ENCODE data around the gene SLC22A7.
"Not testable (repeated sequence)": the region's sequence is repeated elsewhere in the genome, so short reads cannot be mapped to it uniquely, and the experiment has no call there.

The SLC22A7 gene

DNA sequence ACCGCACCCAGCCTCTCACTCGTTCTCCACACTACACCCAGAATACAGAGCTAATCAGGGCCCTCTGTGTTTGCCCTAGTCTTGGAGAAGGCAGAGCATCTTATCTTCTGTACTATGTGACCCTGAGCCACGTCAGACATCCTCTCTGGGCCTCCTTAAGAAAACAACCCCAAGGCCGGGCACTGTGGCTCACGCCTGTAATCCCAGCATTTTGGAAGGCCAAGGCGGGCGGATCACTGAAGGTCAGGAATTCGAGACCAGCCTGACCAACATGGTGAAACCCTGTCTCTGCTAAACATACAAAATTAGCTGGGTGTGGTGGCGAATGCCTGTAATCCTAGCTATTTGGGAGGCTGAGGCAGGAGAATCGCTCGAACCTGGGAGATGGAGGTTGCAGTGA is 4.9 kb downstream of the SLC22A7 start:
- not testable (repeated sequence) for DNase-seq

DNA sequence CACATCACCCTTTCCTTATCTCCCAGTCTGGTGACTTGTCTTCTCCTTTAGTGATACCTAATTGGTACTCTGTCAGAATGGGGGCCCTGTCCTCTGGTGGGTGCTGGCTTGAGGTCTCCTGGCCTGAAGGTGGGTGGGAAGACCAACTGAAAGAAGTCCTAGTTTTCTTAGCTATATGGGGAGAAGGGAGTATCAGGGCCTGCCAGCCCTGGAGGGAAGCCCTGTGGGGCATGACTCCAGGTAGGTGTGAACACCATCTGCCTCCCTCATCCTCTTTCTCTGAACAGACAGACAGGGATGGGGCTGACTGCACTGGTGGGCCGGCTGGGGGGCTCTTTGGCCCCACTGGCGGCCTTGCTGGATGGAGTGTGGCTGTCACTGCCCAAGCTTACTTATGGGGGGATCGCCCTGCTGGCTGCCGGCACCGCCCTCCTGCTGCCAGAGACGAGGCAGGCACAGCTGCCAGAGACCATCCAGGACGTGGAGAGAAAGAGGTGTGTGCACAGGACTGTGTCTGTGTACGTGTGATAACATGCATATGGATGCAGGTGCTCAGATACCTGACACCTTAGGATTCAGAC is 5.8 kb downstream of the SLC22A7 start:
- DNase-seq, result peak; percentile 59

DNA sequence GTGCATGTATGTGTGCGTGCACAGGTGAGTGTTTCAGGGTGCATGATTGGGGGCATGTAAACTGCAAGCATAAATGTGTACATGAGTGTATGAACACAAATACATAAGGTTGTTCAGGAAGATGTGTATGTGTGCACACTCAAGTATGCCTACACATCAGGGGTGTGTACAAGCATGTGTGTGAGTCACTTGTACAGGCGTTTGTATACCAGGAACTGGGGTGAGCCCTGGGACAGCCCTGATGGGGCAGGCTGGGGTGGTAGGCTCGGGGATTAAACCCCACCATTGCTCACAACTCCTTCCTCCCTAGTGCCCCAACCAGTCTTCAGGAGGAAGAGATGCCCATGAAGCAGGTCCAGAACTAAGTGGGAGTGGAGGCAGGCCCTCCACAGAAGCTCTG is 6.3 kb downstream of the SLC22A7 start:
- peak; percentile 36 for DNase-seq

GRCh38 chr6:43304882-43305281 is 6.8 kb downstream of the SLC22A7 start:
- no peak for DNase-seq

GRCh38 chr6:43306086-43306485 is 8.0 kb downstream of the SLC22A7 start:
- DNase-seq, result peak; percentile 38

GRCh38 chr6:43307451-43308100 is 9.5 kb downstream of the SLC22A7 start:
- DNase-seq, result peak; percentile 61

DNA sequence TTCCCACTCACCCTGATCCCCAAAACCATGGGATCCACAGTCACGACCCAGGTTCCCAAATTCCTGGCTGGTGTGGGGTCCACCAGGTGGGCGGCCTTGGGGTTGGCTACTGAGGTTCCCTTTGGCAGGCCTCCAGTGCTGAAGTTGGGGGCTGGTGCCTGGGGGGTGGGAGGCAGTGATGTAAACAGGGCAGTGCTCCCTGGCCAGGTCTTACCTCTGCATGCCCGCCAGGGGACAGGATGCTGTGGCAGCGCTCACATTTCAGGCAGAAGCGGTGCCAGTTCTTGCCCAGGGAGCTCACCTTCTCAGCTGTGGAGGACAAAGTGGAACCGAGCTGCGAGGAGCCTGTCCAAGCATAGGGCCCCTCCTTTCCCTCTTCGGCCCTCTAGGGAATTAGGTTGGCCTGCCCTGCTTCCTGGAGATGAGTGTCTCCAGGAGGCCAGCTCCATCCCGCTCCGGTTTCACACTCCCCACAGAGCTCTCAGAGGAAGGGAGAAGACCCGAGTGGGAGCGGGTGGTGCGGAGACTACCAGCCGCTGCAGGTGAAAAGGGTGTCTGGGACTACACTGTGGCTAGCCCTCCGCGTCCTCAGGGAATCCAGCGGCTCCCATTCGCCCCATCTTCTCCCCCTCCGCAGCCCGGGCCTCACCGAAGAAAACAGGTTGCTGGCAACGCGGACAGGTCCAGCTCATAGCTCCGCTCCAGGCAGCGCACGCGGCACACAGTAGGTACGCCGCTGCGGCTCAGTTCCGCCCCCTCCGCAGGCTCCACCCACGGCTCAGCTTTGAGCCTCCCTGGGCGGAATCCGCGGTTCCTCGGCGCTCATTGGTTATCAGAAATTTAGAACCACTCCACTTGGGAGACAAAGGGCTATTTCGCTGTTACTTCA is 10.3 kb downstream of the SLC22A7 start, which contains the start of gene CRIP3:
CRIP3 (minus strand) TSS at position 726 of the 889 bp plus-strand sequence; CDS start at position 692, 34 bp downstream.
- DNase-seq, result peak; percentile 83

DNA sequence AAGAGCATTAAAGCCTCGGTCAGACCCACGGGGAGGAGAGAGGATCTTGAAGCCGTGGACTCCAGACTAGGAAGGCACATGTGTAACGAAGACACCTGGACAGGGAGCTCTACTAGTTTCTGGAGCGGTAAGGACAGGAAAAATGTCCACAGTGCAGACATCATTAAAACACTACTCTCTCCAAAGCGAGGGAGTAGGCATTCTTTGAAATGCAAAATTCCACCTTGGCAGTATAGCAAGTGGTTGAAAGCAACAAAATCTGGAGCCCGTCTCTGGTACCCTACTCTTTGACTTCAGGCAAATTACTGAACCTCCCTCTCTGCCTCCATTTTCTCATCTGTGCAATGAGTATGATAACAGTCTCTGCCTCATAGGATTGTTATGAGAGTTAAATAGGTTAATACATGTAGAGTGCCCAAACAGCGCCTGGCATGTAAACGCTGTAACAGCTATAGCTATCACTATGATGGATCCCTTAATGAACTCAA is 11.0 kb downstream of the SLC22A7 start:
- DNase-seq, result no peak

DNA sequence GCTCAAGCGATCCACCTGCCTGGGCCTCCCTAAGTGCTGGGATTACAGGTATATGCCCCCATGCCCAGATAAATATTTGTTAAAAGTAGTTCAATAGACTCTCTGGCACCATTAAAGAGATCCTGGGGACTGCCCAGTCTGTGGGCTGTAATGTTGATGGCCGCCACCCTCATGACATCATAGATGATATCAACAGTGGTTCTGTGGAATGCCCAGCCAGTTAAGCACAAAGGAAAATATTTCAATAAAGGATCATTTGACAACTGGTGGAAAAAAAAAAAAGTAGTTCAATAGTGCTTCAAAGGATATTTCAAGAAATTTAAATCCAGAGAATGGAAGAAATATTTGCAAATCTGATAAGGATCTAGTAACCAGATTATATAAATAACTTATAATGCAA is 12.1 kb downstream of the SLC22A7 start:
- DNase-seq, result no peak

DNA sequence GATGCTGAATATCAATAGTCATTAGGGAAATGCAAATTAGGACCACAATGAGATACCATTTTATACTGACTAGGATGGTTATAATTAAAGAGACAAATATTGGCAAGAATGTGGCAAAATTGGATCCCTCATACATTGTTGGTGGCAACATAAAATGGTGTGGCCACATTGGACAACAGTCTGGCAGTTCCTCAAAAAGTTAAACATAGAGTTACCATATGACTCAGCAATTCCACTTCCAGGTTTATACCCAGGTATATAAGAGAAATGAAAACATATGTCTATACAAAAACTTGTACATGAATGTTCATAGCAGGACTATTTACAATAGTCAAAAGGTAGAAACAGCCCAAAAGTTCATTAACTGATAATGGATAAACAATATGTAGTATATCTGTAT is 12.6 kb downstream of the SLC22A7 start:
- no peak for DNase-seq

GRCh38 chr6:43311666-43312065 is 13.6 kb downstream of the SLC22A7 start:
- DNase-seq, result no peak

GRCh38 chr6:43313813-43314212 is 15.8 kb downstream of the SLC22A7 start:
- DNase-seq, result no peak

DNA sequence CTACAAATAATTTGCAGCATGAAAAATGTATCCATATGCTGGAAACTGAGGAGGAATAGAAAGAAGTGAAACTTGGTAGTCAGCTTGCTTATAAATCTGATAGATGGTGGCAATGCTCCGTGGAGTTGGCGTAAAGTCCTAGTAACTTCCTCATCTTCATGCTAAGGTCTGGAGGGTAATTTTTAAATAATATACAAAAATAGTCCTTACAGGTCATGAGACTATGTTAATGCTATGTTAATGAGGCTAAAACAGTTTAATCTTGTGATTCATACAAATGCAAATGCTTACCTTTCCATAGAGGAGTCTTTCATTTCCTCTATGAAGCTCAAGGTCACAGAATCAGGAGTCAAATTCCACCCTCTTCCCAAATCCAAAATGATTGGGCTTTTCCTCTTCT is 20.0 kb downstream of the SLC22A7 start:
- DNase-seq, result no peak

DNA sequence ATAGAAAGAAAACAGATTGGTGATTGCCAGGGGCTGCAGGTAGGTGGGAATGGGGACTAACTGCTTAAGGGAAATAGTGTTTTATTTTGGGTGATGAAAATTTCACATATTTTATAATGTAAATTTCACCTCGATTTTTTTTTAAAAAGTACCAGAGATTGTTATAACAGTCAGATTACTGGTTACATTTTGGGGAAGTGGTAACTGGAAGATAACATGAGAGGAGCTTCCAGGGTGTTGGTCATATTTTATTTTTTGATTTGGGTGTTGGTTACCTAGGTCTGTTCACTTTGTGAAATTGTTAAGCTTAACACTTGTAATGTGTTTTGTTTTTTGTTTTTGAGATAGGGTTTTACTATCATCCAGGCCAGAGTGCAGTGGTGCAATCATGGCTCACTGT is 27.8 kb downstream of the SLC22A7 start:
- no peak for DNase-seq

DNA sequence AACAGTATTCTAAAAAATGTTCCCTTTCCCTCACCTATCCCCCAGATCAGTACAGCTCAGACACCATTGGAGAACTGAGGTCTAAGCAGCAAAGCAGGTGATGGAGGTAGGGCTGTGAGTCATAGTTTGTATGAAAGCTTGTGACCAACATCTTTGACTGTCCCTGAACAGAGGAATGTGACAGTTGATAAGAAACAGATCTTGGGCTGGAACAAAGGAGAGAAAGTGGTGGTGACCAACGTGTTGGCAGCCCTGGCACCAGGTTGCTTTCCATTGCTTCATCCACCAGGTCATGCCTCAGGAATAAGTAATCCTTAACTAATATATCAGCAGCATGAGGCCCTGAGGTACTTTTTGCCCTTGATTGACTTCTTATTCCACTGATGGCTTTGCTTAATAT is 30.5 kb downstream of the SLC22A7 start:
- no peak for DNase-seq

DNA sequence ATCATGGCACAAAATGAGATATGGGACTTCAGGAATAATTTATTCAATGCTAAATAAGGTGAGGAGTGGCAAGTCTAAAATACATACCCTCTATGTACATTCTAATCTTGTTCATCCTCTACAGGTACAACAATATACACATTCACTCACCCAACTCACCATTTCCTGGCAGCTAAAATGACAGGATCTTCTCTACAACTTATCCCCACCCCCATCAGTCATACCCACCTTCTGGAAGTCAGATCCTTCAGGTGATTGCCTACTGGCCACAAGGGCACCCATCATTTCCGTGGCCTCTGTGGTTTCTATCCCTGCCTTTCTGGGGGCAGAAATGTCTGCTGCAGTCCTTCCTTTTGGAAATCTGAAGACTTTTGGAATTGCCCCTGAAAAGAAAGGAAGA is 33.4 kb downstream of the SLC22A7 start:
- DNase-seq, result no peak

DNA sequence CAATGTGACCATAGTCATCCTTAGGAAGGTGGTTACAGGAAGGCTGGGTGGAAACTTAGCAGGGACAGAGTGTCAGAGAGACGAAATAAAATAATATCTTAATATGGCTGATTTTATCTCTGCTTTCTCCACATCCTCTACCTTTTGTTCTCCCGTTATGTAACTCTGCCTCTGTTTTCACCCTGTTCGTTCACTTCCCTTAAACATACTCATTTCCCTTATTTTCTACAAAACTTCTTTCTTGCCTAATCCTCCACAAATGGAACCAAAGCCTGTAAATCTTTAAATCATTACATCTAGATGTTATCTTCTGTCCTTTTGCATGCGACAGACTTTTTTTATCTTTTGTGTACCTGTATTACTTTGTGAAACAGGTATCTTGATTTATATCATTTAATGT is 33.8 kb downstream of the SLC22A7 start:
- no peak for DNase-seq

DNA sequence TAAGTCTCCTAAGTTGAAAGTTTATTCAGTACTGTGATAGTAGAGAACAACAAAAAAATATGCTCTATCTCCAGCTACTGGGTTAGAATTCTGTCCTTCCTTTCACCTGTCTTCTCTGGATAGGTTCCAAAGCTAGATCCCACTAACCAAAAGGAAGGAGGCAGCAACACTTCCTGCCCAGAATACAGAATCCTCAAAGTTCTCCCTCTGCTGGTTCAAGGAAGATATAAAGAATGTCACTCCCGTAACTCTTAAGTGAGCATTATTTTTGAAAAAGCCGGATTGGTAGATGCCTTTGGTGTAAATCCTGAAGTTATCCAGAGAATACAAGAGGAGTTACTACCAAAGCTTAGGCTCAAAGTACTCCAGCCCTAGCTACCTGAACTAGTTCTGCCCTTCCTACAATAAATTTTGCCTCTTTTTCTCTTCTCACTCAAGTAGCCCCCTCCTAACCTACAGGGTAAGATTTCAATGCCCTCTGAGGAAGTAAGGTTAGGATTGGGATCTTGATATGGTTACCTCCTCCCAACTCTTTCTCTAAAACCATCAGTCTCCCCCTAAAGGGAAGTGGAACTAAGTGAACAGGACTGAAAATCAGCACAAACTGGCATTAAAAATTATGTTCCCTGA is 36.5 kb downstream of the SLC22A7 start:
- DNase-seq, result no peak

DNA sequence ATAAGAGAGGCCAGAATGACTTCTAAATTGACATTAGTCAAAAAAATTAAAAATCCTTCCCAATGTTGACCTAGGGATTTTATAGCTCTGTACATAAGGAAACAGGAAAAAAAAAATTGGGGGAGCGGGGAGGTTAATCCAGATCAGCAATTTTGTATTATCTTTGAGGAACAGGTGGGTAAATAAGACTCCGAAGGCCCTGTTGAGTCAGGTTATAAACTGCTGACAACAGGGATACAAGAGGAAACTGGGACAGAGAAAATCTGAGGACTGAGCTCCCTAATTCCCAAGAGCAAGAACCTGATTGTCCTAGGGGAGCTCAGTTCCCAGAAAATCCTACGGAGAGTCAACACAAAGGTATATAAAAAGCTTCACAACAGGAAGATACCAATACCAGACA is 37.4 kb downstream of the SLC22A7 start:
- DNase-seq, result no peak

GRCh38 chr6:43336382-43336781 is 38.3 kb downstream of the SLC22A7 start:
- DNase-seq, result no peak

GRCh38 chr6:43338243-43338642 is 40.2 kb downstream of the SLC22A7 start:
- no peak for DNase-seq

DNA sequence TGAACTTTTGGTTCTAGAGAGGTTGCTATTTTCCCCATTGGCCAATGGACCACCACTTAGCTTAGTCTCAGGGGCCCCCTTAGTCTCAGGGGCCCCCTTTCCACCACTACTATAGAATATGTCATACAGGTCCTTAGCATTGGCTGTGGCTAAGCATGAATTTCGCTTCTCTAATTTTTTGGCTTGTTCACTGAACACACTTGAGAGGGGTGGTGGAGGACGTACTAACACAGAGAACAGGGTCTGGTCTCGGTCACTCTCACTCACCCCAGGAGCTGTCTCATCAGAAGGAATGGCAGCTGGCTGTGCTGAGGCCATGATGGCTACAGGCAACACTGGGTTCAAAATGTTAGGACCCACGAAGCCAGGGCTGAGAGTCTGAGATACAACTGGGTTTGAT is 41.1 kb downstream of the SLC22A7 start:
- DNase-seq, result no peak

DNA sequence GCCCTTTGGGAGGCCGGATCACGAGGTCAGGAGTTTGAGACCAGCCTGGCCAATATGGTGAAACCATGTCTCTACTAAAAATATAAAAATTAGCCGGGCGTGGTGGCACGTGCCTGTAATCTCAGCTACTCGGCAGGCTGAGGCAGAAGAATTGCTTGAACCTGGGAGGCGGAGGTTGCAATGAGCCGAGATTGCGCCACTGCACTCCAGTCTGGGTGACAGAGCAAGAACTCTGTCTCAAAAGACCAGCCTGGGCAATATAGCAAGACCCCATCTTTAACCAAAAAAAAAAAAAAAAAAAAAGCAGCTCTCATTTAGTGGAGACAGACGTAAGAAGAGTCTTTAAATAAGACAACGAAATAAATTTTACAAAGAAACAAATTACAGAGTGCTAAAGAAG is 48.2 kb downstream of the SLC22A7 start:
- DNase-seq, result not testable (repeated sequence)
